Measurements from ENCODE around the gene SNX21. TPM values are rescaled to one million over a fixed set of nuclear protein-coding genes. Genes with fewer than 3 reads are reported as not detected.

SNX21 gene
- total and polyA plus RNA-seq, 4 donors = 3.8 to 10.6 (median 4.8) TPM

DNA sequence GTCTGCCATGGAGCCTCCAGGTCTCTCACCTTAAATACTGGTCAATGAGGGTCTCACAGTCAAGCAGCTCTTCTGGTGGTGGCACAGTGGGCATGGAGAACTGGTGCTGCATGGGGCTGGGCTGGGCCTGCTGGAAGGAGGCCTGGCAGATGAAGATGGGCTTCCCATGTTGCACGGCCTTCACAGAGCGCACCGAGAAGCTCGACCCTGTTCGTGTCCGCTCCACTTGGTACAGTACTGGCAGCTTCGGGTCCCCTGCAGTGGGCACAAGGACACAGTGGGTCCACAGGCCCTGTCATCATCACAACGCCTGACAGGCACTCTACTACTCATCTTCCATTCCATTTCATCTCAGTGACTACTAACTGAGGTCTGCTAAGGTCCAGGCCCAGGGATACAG is 14.8 kb downstream of the SNX21 start (continued):
- no peak for TF ChIP-seq YY1 (IDR thresholded peaks at IDR 0.05)

DNA sequence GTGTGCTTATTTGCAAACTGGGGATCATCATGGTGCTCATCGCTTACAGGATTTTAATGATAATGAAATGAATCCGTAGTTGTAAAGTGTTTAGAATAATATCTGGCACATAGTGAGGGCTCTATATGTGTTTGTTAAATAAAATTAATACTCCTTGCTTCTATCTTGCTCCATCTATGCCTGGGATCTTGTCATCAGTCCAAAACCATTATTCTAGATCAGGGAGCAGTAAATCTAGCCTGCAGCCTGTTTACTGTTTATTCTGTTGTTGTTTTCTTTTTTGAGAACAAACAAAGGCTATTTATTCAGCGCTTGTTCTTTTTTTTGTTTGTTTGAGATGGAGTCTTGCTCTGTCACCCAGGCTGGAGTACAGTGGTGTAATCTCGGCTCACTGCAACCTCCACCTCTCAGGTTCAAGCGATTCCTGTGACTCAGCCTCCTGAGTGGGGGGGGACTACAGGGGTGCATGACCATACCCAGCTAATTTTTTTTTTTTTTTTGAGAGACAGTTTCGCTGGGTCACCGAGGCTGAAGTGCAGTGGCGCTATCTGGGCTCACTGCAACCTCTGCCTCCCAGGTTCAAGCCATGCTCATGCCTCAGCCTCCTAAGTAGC is 15.5 kb downstream of the SNX21 start:
- TF ChIP-seq HNF4A (conservative IDR thresholded peaks at IDR 0.05) (no peak), JUND (IDR thresholded peaks at IDR 0.05) (no peak), RXRA (IDR thresholded peaks at IDR 0.05) (no peak), NR2F2 (IDR thresholded peaks at IDR 0.05) (no peak), FOXA1 (IDR thresholded peaks at IDR 0.05) (no peak), EGR1 (IDR thresholded peaks at IDR 0.05; ENCODE audit: low read depth in 2 of 2) (no peak), SP1 (IDR thresholded peaks at IDR 0.05) (no peak), RAD21 (IDR thresholded peaks at IDR 0.05) (no peak), YY1 (IDR thresholded peaks at IDR 0.05) (no peak), GABPA (IDR thresholded peaks at IDR 0.05 in 1 of 2, conservative IDR thresholded peaks at IDR 0.05 in 1 of 2) (no peak), TAF1 (conservative IDR thresholded peaks at IDR 0.05) (no peak), FOXA2 (IDR thresholded peaks at IDR 0.05) (no peak), HNF4G (IDR thresholded peaks at IDR 0.05) (no peak)
- TF ChIP-seq, protein P1, sequence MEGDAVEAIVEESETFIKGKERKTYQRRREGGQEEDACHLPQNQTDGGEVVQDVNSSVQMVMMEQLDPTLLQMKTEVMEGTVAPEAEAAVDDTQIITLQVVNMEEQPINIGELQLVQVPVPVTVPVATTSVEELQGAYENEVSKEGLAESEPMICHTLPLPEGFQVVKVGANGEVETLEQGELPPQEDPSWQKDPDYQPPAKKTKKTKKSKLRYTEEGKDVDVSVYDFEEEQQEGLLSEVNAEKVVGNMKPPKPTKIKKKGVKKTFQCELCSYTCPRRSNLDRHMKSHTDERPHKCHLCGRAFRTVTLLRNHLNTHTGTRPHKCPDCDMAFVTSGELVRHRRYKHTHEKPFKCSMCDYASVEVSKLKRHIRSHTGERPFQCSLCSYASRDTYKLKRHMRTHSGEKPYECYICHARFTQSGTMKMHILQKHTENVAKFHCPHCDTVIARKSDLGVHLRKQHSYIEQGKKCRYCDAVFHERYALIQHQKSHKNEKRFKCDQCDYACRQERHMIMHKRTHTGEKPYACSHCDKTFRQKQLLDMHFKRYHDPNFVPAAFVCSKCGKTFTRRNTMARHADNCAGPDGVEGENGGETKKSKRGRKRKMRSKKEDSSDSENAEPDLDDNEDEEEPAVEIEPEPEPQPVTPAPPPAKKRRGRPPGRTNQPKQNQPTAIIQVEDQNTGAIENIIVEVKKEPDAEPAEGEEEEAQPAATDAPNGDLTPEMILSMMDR (IDR thresholded peaks at IDR 0.05; ENCODE audit: low read depth, low read length, missing input control) = no peak
- TF ChIP-seq, protein P2, sequence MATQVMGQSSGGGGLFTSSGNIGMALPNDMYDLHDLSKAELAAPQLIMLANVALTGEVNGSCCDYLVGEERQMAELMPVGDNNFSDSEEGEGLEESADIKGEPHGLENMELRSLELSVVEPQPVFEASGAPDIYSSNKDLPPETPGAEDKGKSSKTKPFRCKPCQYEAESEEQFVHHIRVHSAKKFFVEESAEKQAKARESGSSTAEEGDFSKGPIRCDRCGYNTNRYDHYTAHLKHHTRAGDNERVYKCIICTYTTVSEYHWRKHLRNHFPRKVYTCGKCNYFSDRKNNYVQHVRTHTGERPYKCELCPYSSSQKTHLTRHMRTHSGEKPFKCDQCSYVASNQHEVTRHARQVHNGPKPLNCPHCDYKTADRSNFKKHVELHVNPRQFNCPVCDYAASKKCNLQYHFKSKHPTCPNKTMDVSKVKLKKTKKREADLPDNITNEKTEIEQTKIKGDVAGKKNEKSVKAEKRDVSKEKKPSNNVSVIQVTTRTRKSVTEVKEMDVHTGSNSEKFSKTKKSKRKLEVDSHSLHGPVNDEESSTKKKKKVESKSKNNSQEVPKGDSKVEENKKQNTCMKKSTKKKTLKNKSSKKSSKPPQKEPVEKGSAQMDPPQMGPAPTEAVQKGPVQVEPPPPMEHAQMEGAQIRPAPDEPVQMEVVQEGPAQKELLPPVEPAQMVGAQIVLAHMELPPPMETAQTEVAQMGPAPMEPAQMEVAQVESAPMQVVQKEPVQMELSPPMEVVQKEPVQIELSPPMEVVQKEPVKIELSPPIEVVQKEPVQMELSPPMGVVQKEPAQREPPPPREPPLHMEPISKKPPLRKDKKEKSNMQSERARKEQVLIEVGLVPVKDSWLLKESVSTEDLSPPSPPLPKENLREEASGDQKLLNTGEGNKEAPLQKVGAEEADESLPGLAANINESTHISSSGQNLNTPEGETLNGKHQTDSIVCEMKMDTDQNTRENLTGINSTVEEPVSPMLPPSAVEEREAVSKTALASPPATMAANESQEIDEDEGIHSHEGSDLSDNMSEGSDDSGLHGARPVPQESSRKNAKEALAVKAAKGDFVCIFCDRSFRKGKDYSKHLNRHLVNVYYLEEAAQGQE (IDR thresholded peaks at IDR 0.05) = no peak
- TF ChIP-seq, protein P3, sequence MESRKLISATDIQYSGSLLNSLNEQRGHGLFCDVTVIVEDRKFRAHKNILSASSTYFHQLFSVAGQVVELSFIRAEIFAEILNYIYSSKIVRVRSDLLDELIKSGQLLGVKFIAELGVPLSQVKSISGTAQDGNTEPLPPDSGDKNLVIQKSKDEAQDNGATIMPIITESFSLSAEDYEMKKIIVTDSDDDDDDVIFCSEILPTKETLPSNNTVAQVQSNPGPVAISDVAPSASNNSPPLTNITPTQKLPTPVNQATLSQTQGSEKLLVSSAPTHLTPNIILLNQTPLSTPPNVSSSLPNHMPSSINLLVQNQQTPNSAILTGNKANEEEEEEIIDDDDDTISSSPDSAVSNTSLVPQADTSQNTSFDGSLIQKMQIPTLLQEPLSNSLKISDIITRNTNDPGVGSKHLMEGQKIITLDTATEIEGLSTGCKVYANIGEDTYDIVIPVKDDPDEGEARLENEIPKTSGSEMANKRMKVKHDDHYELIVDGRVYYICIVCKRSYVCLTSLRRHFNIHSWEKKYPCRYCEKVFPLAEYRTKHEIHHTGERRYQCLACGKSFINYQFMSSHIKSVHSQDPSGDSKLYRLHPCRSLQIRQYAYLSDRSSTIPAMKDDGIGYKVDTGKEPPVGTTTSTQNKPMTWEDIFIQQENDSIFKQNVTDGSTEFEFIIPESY (IDR thresholded peaks at IDR 0.05) = no peak
- TF ChIP-seq, protein P4, sequence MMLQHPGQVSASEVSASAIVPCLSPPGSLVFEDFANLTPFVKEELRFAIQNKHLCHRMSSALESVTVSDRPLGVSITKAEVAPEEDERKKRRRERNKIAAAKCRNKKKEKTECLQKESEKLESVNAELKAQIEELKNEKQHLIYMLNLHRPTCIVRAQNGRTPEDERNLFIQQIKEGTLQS (IDR thresholded peaks at IDR 0.05) = no peak
- TF ChIP-seq, protein P5, sequence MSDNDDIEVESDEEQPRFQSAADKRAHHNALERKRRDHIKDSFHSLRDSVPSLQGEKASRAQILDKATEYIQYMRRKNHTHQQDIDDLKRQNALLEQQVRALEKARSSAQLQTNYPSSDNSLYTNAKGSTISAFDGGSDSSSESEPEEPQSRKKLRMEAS (IDR thresholded peaks at IDR 0.05) = no peak

More for the DNA sequence above, 15.5 kb downstream of the SNX21 start:
- H3K9ac ChIP-seq (ENCODE audit: low read depth in 1 of 2, low read length in 2 of 2) = no peak overlapping the region
- H3K4me1 ChIP-seq (ENCODE audit: control insufficient read depth in 4 of 4, insufficient read depth in 4 of 4, low read length in 3 of 4) = no peaks in the 10 kb centered on the region
- H3K4me3 ChIP-seq (ENCODE audit: low read depth in 1 of 3, low read length in 3 of 3) = no peak overlapping the region
- H3K36me3 ChIP-seq (ENCODE audit: control insufficient read depth in 4 of 4, insufficient read depth in 3 of 4, low read depth in 1 of 4, low read length in 3 of 4) = peaks cover 6 to 41% (median 25%) of the 10 kb centered on the region in 4 donors
- no peaks in the 10 kb centered on the region for H3K27me3 ChIP-seq (ENCODE audit: control insufficient read depth in 4 of 4, insufficient read depth in 4 of 4, low read length in 3 of 4)
- H3K27ac ChIP-seq (ENCODE audit: low read depth in 1 of 2, low read length in 2 of 2) = no peak overlapping the region
- no peaks in the 10 kb centered on the region for H3K9me3 ChIP-seq (ENCODE audit: control insufficient read depth in 4 of 4, low read length in 3 of 4)
- DNase-seq (ENCODE audit: low spot score) = no peak
- WGBS = 97% methylated on average over 8 of the region's 8 CpGs
